SH-SY5Y (cell line): Measurements from ENCODE around the gene PGA5.

Source experiments
- GATA2 ChIP-seq: IDR thresholded peaks from 2 replicates; pipeline ENCODE4 v1.6.1; 2011; ENCODE audit warnings: mild to moderate bottlenecking, low read depth, low read length
- GATA3 ChIP-seq: IDR thresholded peaks from 2 replicates; pipeline ENCODE4 v1.6.1; 2011; ENCODE audit warnings: low read depth, mild to moderate bottlenecking, low read length, moderate library complexity

GRCh38 chr11:61294717-61295595 lies 54.0 kb downstream of the PGA5 start, which contains the start of gene VWCE:
- TF ChIP-seq GATA2 (no peak), GATA3 (no peak)
